Measurements from ENCODE around the gene PLCE1. TPM values are rescaled to one million over a fixed set of nuclear protein-coding genes. Genes with fewer than 3 reads are reported as not detected.

The PLCE1 gene
- total and polyA plus RNA-seq, 2 of the 4 experiments (the other 2 are of a cell fraction), result 2.2 to 4.5 TPM

- H3K79me1 ChIP-seq (ENCODE audit: low read depth in 1 of 2, low read length in 2 of 2), result no peaks in the 10 kb centered on the region
- H4K91ac ChIP-seq (ENCODE audit: insufficient read depth, low read depth, low read length), result no peak overlapping the region
- H3K27me3 ChIP-seq (ENCODE audit: control insufficient read depth, insufficient read depth, low read length), result no peaks in the 10 kb centered on the region
- in situ Hi-C loops (cut with MboI; ENCODE audit: low sequenced_read_pairs) (no loop called here), dilution Hi-C loops (cut with HindIII; ENCODE audit: low sequenced_read_pairs, unreplicated experiment) (no loop called here), intact Hi-C loops (cut with micrococcal nuclease) (no loop called here)
- no peak overlapping the region for H3K4ac ChIP-seq (ENCODE audit: low read depth, low read length)
- no peak overlapping the region for H3K4me2 ChIP-seq (ENCODE audit: low read depth, low read length)
- DNase-seq (no peak), ATAC-seq (ENCODE audit: low read depth) (no peak)
- no peak overlapping the region for H3K27ac ChIP-seq (ENCODE audit: insufficient read depth, low read length)
- ChIA-PET CTCF (interaction anchor here (0.6 kb wide), 1 partner anchor 255 kb away, joined by 4 read pairs; no protein-coding TSS in a partner anchor), POLR2A (ENCODE audit: unreplicated experiment) (no interaction called here)
- H2BK5ac ChIP-seq (ENCODE audit: low read depth, low read length, poor library complexity, severe bottlenecking), result no peak overlapping the region
- H2AK9ac ChIP-seq (replicated peaks; ENCODE audit: low read depth, low read length, poor library complexity), result no peak overlapping the region
- TF ChIP-seq CHD1 (IDR thresholded peaks at IDR 0.05; ENCODE audit: low read depth, low read length) (no peak), FOS (IDR thresholded peaks at IDR 0.05; ENCODE audit: low read depth, low read length) (no peak), RAD21 (IDR thresholded peaks at IDR 0.05; ENCODE audit: low read length) (no peak), NFE2L2 (IDR thresholded peaks at IDR 0.05; ENCODE audit: low read depth, low read length) (no peak), USF2 (IDR thresholded peaks at IDR 0.05; ENCODE audit: low read depth, low read length) (no peak), RFX5 (IDR thresholded peaks at IDR 0.05; ENCODE audit: low read depth, low read length) (no peak), BHLHE40 (IDR thresholded peaks at IDR 0.05; ENCODE audit: low read depth, low read length) (no peak), MAFK (IDR thresholded peaks at IDR 0.05; ENCODE audit: low read depth, low read length) (no peak), MXI1 (IDR thresholded peaks at IDR 0.05; ENCODE audit: borderline replicate concordance, low read depth, low read length) (no peak), MAZ (IDR thresholded peaks at IDR 0.05; ENCODE audit: borderline replicate concordance, low read depth, low read length) (no peak), SMC3 (IDR thresholded peaks at IDR 0.05; ENCODE audit: low read depth, low read length) (no peak), ELK1 (IDR thresholded peaks at IDR 0.05; ENCODE audit: borderline replicate concordance, low read depth, low read length) (no peak), POLR2A (IDR thresholded peaks at IDR 0.05; ENCODE audit: low read depth, low read length) (no peak), CTCF (conservative IDR thresholded peaks at IDR 0.05; ENCODE audit: low read depth, low read length) (no peak), CEBPB (IDR thresholded peaks at IDR 0.05; ENCODE audit: low read depth, low read length) (no peak), RCOR1 (IDR thresholded peaks at IDR 0.05; ENCODE audit: insufficient replicate concordance, low read length) (no peak)
- H2AK5ac ChIP-seq (ENCODE audit: low read depth, low read length), result no peak overlapping the region
- H2BK120ac ChIP-seq (ENCODE audit: low read depth, low read length), result no peak overlapping the region
- no peak overlapping the region for H3K4me3 ChIP-seq (ENCODE audit: insufficient read depth, low read depth, low read length)
- H3K14ac ChIP-seq (replicated peaks; ENCODE audit: low read depth, low read length), result no peak overlapping the region
- H2AFZ ChIP-seq (replicated peaks; ENCODE audit: low read length, poor library complexity), result no peak overlapping the region
- H3K36me3 ChIP-seq (ENCODE audit: control insufficient read depth, insufficient read depth, low read length), result no peaks in the 10 kb centered on the region
- H3K23ac ChIP-seq (ENCODE audit: low read depth, low read length), result no peak overlapping the region
- no peak overlapping the region for H4K8ac ChIP-seq (ENCODE audit: low read depth in 2 of 2, low read length in 2 of 2)
- no peak overlapping the region for H3K18ac ChIP-seq (ENCODE audit: low read depth, low read length)
- no peak overlapping the region for H3K56ac ChIP-seq (ENCODE audit: extremely low read depth, insufficient read depth, low read length)
- no peaks in the 10 kb centered on the region for H3K4me1 ChIP-seq (ENCODE audit: control insufficient read depth, insufficient read depth, low read length)
- H2BK15ac ChIP-seq (ENCODE audit: low read depth, low read length), result no peak overlapping the region
- H2BK20ac ChIP-seq (ENCODE audit: low read depth, low read length), result no peak overlapping the region
- H3K9ac ChIP-seq (ENCODE audit: low read depth, low read length), result no peak overlapping the region
- H4K5ac ChIP-seq (ENCODE audit: low read depth, low read length), result no peak overlapping the region
- WGBS, 2 experiments (ENCODE audit: extremely low coverage in 2 of 2, insufficient read length in 1 of 2), result no CpG with 5 or more reads among the region's 3 CpGs
- no peaks in the 10 kb centered on the region; the same call in 1 of the 2 replicates for H3K9me3 ChIP-seq (ENCODE audit: control insufficient read depth, insufficient read depth, low read length)
- H3K9me1 ChIP-seq (ENCODE audit: insufficient read depth, low read length), result no peaks in the 10 kb centered on the region
- no TSS peak for BruUV-seq (replicated peaks)
- H4K20me1 ChIP-seq (ENCODE audit: insufficient read depth, low read length), result no peaks in the 10 kb centered on the region
Observed at GRCh38 chr10:94014304-94014703, 20.6 kb downstream of the PLCE1 start.
